ENCODE results near the gene GRID2.

Gene GRID2

GRCh38 chr4:92600638-92601037, 296.9 kb downstream of the GRID2 start:
- no peaks in the 10 kb centered on the region for H3K36me3 ChIP-seq
- H3K4me3 ChIP-seq (ENCODE audit: low read depth, low read length), result no peak overlapping the region
- H3K27me3 ChIP-seq, result no peaks in the 10 kb centered on the region
- peak; percentile 26 for TF ChIP-seq CTCF (IDR thresholded peaks at IDR 0.05; ENCODE audit: low read depth, low read length)
- H3K4me1 ChIP-seq, result no peaks in the 10 kb centered on the region
- DNase-seq, result peak; percentile 7
- H3K9me3 ChIP-seq, result no peaks in the 10 kb centered on the region

GRCh38 chr4:92606227-92606626, 302.5 kb downstream of the GRID2 start:
- H3K4me3 ChIP-seq (ENCODE audit: low read depth, low read length), result no peak overlapping the region
- no peak for TF ChIP-seq CTCF (IDR thresholded peaks at IDR 0.05; ENCODE audit: low read depth, low read length)
- H3K9me3 ChIP-seq, result no peaks in the 10 kb centered on the region
- no peak for DNase-seq
- no peaks in the 10 kb centered on the region for H3K27me3 ChIP-seq
- H3K4me1 ChIP-seq, result no peaks in the 10 kb centered on the region; the same call in 1 of the 2 replicates
- no peaks in the 10 kb centered on the region for H3K36me3 ChIP-seq

- Histone ChIP-seq H3K9me3 (no peaks in the 10 kb centered on the region), H3K27me3 (no peaks in the 10 kb centered on the region), H3K4me3 (ENCODE audit: low read depth, low read length) (no peak overlapping the region), H3K36me3 (no peaks in the 10 kb centered on the region), H3K4me1 (no peaks in the 10 kb centered on the region; the same call in 1 of the 2 replicates)
- no peak for DNase-seq
- TF ChIP-seq CTCF (IDR thresholded peaks at IDR 0.05; ENCODE audit: low read depth, low read length), result no peak
Observed at GRCh38 chr4:92615049-92615448, 311.3 kb downstream of the GRID2 start.

GRCh38 chr4:92618968-92619367, 315.2 kb downstream of the GRID2 start:
- Histone ChIP-seq H3K4me3 (ENCODE audit: low read depth, low read length) (no peak overlapping the region), H3K9me3 (no peaks in the 10 kb centered on the region), H3K36me3 (no peaks in the 10 kb centered on the region), H3K27me3 (no peaks in the 10 kb centered on the region), H3K4me1 (no peaks in the 10 kb centered on the region)
- no peak for TF ChIP-seq CTCF (IDR thresholded peaks at IDR 0.05; ENCODE audit: low read depth, low read length)
- DNase-seq, result no peak

GRCh38 chr4:92629302-92629701, 325.5 kb downstream of the GRID2 start:
- no peaks in the 10 kb centered on the region for H3K36me3 ChIP-seq
- H3K27me3 ChIP-seq, result no peaks in the 10 kb centered on the region
- TF ChIP-seq CTCF (IDR thresholded peaks at IDR 0.05; ENCODE audit: low read depth, low read length), result no peak
- no peaks in the 10 kb centered on the region for H3K9me3 ChIP-seq
- no peak overlapping the region for H3K4me3 ChIP-seq (ENCODE audit: low read depth, low read length)
- no peaks in the 10 kb centered on the region for H3K4me1 ChIP-seq
- DNase-seq, result no peak

GRCh38 chr4:92634882-92635281, 331.1 kb downstream of the GRID2 start:
- H3K27me3 ChIP-seq, result no peaks in the 10 kb centered on the region
- no peaks in the 10 kb centered on the region for H3K9me3 ChIP-seq
- peaks cover 4% of the 10 kb centered on the region for H3K4me1 ChIP-seq
- DNase-seq, result no peak
- TF ChIP-seq CTCF (IDR thresholded peaks at IDR 0.05; ENCODE audit: low read depth, low read length), result no peak
- no peak overlapping the region for H3K4me3 ChIP-seq (ENCODE audit: low read depth, low read length)
- H3K36me3 ChIP-seq, result no peaks in the 10 kb centered on the region
